Dermis microvascular lymphatic vessel endothelial cell (primary cell): ENCODE data around the gene TRIM9. TPM values are rescaled to one million over a fixed set of nuclear protein-coding genes. Genes with fewer than 3 reads are reported as not detected.
"Not testable (repeated sequence)": the region's sequence is repeated elsewhere in the genome, so short reads cannot be mapped to it uniquely, and the experiment has no call there.

Source experiments
- DNase-seq, 2 donors: peaks; one replicate each; pipeline versions ENCODE4 v3.0.0 to v3.0.0-alpha.2; 2010; ENCODE audit warnings: low read depth in 2 of 2
- total RNA-seq: library from RNA; depleted of rRNA; stranded (reverse); fragments of >200 nt; gene quantifications from 2 replicates; pipeline ENCODE4 v1.2.1, GENCODE V29; 2014

Gene TRIM9
- total RNA-seq, 1 donor from 2014 or later: under 0.01 TPM

DNA sequence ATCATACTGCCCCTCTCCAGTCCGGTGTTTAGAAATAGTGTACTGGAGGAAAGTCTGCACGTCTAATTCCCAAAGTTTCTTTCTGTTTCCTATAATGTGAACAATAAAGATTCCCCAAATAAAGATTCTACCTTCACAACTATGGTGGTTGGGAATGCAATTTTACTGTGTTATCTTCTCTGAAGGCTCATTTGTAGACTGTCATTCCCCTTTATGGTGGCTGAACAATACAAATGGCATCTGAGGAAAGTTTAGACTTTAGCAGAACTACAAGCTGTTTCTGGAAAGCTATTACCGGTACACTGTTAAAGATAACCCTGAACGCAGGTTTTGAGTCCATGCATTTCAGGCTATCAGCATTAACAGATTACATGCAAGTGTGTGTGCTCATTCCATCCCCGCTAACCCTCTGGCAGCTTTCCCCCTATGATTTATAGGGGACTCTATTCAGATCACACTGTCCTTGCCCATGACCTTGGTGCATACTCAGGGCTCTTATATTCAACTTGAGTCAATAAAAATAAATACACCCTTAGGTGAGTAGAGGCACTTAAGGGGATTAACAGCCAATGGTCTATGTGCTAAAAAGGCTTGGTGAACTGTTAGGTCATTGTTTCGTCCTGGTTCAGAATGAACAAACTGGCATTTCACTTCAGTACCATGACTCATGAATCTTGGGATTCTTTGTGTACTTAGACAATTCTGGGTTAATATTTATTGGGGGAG lies 89.9 kb downstream of the TRIM9 start:
- DNase-seq: no peak

- DNase-seq: no peak
Measured at GRCh38 chr14:51004352-51004800, 90.5 kb downstream of the TRIM9 start.

- no peak for DNase-seq
Measured at GRCh38 chr14:51002406-51002999, 92.4 kb downstream of the TRIM9 start.

- no peak for DNase-seq
Measured at GRCh38 chr14:51000566-51000965, 94.3 kb downstream of the TRIM9 start.

GRCh38 chr14:50999726-51000125 lies 95.2 kb downstream of the TRIM9 start:
- DNase-seq: no peak

DNA sequence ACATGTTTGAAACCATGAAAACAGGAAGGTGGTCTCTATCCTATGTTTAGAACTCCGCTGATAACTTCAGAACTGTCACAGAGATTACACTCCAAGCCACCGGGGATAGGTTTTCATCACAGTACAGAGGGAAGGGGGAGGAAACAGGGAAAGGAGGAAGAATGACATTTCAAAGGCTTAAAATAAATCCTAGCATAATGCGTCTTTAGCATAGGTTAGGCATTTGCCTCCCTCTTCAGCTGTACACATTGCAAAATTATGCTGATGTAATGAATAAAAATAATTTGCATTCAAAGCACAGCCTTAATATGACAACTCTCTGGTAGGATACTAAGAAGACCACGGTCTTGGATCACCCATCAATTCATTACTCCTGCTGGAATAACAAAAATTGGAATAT lies 96.3 kb downstream of the TRIM9 start:
- no peak for DNase-seq

DNA sequence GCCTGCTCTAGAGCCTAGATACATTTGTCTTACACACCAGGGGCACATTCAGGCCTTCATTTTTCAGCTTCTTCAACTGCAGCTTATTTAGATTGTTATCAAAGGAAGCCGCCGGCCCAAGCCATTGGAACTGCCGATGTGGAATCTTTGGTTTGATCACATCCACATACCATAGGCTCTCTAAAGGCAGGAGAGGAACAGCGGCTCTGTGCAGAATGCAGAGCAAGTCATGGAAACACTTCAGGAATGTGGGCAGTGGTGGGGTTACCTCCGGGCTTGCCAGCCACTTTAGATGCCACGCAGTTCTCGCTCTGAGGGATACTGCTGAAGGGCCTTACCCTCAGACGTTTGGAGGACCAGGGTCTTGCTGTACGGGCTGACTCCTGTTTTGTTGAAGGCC lies 97.2 kb downstream of the TRIM9 start:
- no peak for DNase-seq

- not testable (repeated sequence) for DNase-seq
Measured at GRCh38 chr14:50994158-50994557, 100.7 kb downstream of the TRIM9 start.

DNA sequence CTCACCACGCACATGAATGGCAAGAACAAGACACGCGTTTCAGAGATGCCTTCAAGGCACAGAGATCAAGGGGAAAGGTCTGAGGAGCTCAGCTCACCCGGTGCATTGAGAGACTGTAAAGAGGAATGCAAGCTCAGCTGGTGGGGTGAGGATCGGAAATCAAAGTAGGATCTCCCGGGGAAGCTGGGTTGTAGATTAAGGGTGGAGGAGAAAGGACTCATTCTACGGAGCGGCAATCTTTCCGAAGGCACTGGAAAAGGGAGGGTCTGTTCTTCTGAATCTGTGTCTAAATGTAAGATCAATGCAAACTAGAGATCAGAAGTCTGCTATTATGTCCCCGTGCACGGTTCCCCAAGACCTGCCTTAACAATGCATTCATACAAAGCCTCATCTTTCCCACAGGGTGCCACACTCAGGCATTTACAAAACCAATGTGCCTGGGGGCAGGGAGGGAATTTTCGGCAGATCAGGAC lies 109.0 kb downstream of the TRIM9 start:
- DNase-seq: no peak

DNA sequence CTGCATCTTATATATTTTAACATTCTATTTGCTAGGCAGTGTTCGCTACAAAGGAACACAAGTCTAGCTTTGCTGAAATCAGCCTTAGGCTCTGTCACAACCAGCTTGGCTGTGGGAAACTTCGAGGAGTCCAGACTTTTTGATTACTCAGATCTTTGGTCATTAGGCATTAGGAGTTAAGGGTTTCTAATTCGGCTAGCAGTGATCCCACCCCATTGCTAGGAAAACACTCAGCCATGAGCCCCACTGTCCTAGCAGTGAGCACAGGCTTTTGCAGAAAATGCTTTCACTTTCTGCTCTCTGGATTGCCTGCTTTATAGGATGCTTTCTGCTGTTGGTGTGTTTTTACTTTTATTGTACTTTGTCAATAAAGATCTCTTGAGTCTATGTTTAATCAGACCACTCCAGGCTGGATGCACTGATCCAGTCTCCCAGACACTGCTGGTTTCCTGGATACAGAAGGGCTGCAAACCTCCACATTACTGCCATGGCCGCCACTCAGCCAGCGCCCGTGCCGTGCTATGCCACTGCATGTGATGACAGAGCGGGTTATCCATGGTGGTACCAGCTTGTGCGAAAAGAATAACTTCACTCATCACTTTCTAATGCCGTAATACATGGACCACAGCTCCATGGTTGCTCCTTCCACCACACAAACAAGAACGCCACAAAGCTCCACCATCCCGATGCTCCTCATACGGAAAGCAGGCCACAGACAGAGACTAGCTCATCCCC lies 109.6 kb downstream of the TRIM9 start:
- DNase-seq: no peak

DNA sequence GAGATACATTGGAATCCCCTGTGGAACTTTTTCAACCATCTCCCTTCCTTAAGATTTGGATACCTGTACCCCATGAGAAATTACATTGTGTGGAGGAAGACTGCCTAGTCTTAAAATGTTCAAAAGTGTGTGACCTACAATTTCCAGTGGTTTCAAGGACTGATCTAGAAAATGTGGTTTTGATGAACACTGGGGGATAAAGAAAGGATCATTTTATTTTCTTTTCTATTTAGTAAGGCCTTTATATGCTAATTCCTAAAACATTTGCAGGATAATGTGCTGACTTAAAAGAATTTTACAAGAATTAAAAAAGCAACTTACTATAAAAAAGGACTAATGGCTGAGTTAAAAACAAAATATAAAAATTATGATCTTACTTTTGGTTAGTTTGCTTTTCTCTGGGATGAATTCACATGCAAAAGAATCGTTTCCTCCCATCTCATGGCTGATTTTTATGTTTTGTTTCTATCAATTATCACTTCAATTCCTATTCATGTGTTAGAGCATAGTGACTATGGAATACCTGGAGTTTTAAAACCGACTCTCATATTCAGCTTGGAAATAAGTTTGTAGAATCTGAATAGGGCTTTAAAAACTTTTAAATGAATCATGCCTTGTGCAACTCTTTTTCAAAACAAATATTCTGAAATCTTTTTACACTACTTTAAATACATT lies 110.7 kb downstream of the TRIM9 start:
- no peak for DNase-seq

DNA sequence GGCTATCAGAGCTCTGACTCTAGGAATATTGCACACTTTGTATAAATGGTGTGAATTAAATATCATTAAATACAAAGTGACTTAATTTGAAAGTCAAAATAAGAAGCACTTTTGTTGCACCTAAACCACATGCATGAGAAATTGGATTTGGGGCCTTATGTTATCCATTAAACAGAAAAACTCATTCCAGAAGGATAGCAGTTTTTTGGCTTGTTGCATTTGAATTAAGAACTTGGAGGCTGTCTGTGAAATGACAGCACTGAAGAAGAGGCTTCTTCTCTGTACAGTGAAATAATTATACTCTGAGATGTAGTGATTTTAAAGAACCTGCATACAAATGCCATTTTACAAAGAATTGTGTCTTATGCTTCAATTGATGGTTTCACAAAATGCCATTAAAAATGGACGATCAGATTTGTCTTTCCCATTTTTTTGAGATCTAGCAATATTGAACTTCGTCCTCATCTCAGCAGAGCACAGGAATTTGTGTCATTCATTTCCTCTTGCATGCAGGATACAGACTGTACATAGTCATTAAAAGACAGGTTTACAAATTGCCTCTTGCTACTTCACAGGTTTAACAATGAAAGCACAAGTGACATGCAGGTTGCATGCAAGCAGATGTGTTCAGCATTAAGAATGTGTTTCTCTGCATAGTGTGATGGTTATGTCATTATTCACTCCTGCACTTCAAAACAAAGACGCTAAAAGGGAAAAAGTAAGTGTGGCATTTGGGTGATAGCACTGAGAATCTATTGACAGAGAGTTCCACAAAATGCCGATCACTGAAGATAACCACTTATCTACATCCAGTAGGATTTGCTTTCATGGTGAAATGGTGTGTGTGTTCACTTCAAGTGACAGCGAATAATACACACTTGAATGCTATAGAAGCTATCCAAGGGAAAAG lies 114.7 kb downstream of the TRIM9 start:
- DNase-seq: no peak

- DNase-seq: no peak
Measured at GRCh38 chr14:50978888-50979287, 116.0 kb downstream of the TRIM9 start.

DNA sequence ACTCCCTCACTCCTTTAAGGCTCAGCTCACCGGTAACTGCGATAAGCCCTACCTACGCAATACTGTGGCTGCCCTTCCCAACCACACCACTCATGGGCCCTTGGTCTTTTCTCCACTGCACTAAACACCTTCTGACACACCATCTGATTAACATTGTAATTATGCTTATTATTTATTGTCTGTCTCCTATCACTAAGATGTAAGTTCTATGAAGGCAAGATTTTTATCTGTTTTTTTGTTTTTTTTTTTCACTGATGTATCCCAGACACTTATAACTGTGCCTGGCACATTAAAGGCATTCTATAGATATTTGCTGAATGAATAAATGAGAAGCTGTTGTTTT lies 116.4 kb downstream of the TRIM9 start:
- no peak for DNase-seq

DNA sequence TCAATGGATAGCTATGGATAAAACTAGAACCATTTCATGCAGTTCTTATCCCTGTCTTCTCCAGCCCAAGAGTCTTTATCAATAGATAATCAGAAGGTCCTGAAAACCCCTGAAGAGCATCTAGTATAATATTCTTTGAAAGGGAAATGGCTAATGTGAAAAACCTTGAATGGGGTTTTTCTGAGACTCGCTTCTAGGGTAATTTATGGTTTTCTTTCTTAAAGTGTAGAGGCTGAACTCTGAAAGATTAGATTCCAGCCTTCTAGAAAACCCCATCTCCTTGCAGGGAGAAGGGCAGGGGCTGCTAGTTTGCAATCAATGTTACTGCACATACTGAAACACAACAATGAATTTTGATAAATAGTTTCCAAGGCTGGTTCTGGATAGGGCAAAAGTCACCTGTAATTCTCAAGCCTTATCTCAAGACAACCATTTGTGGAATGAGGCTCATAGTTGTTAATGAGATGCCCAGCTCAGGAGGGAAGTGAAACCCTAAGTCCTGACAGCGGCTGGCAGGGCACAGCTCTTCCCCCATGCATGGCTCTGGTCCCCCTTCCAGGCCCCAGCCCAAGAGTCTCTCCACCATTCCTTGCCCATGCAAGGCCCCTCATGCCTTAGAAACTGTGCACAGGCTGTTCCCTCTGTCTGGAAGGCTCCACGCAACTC lies 116.9 kb downstream of the TRIM9 start:
- DNase-seq: no peak

DNA sequence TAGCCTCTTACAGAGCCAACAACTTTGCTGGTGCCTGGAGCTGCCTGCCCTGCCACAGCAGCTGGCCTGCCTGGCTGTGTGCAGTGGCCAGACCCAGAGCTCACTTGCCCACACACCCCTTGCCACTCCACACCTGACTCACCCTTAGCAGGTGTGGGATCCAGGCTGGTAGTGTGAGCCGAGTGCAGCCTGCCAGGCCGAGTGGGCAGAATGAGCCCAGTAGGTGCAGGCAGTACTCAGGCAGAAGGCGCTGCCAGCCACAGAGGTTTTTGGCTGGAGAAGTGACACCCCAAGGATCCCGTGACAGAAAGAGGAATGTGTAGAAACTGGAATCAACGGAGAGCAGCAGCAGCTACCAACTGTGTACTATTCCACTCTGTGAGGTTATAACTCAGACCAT lies 120.8 kb downstream of the TRIM9 start:
- DNase-seq: no peak

GRCh38 chr14:50972734-50973133 lies 122.2 kb downstream of the TRIM9 start:
- DNase-seq: no peak

- DNase-seq: no peak
Measured at GRCh38 chr14:50970886-50971781, 123.8 kb downstream of the TRIM9 start.

- no peak for DNase-seq
Measured at GRCh38 chr14:50967790-50968189, 127.1 kb downstream of the TRIM9 start.
